Stimulated activated CD8-positive, alpha-beta memory T cell treated with anti-CD3 and anti-CD28 coated beads, Interleukin-7, amount 100 ng/mL, for 48 hours (primary cell): Measurements from ENCODE around the gene SLFN12L.
A peak's percentile ranks its signal among the peaks of the same experiment; 100 is the strongest.
"Not testable (repeated sequence)": the region's sequence is repeated elsewhere in the genome, so short reads cannot be mapped to it uniquely, and the experiment has no call there.

Experiments used
- DNase-seq, 2 donors: peaks; one replicate each; pipeline ENCODE4 v3.0.0-alpha.2; 2020; ENCODE audit warnings: low read depth in 1 of 2; ENCODE audit errors: extremely low read depth in 1 of 2

Gene SLFN12L

DNA sequence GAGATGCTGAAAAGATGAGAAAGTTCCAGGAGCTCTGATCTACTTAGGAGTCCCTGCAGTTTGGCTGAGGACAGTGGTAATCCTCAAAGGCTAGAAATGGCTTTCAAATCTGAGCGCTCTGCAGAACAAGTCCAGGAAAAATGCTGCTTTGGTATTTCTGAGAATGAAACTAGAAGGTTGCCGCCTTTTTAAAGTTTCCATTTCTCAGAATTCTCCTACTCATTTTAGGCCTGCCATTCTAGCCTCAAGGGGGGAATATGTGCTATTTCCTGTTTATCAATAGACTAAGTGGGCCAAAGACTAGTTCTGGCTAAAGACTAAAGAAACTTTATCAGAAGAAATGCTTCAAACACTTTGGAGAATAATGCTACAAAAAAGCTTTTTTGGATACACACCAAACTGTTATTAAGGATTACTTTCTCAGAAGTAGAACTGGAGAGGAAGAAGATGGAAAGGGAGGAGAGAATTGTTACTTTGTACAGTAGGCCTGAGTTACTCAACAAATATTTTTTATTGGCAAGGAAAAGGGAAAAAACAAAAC, at the start of gene SLFN12L:
Gene SLFN12L (minus strand): TSS at position 78 of the 541 bp plus-strand sequence. CDS start 15,314 bp downstream, outside the sequence.
- DNase-seq = no peak

DNA sequence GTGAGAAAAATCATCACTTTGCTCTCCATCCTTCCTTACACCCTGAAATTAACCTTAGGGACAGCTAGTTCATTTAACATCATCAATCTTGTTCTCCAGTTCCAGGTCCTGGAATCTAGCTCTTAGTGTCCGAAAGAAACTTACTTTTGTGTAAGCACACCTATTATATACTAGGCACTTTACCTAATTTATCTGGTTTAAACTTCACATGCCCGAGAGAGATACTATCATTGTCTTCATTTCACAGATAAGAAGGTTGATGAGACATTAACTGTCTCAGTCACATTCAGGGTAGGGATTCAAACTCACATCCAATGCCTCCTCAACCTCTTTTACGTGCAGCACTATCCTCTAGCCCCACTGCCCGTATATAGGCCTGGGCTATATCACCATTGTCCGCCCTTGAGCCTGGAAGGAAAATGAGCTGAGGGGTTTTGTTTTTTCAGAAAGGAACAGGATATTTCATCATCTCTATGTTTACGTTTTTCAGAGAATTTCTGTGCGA, 49.1 kb upstream of the SLFN12L start:
- DNase-seq = no peak

DNA sequence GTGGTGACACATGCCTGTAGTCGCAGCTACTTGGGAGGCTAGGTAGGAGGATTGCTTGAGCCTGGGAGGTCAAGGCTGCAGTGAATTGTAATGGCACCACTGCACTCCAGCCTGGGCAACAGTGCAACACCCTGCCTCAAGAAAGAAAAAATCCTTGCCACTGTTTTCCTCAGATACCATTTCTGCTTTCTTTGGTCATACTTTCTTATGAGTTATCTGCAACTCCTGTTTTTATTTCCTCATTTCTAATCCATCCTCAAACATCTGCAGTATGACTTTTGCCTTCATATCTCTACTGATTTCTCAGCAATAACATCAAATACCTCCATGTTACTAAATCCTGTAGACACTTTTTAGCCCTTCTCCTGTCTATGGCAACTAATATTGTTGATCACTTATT, 46.6 kb upstream of the SLFN12L start:
- no peak for DNase-seq

DNA sequence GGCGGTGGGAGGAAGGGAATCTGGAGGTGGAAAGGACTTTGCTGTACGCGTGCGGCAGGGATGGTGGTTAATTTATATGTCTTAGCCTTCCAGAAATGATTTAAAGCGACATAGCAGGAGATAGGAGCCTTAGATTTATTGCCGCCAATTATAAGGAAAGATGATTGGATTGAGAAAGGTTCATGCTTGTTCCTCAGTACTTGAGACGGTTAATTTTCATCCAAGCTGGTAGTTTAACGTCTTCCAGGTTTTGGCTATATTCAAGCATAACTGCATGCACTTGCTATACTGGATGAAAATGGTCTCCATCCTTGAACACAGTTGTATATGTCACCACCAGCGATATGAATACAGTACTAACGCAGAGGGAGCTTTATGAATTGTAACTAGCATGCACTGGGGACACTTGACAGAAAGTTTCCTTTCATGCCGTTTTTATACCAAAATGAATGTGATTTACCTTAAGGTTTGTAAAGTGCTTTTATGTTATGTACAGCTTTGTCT, 41.5 kb upstream of the SLFN12L start:
- DNase-seq = no peak

DNA sequence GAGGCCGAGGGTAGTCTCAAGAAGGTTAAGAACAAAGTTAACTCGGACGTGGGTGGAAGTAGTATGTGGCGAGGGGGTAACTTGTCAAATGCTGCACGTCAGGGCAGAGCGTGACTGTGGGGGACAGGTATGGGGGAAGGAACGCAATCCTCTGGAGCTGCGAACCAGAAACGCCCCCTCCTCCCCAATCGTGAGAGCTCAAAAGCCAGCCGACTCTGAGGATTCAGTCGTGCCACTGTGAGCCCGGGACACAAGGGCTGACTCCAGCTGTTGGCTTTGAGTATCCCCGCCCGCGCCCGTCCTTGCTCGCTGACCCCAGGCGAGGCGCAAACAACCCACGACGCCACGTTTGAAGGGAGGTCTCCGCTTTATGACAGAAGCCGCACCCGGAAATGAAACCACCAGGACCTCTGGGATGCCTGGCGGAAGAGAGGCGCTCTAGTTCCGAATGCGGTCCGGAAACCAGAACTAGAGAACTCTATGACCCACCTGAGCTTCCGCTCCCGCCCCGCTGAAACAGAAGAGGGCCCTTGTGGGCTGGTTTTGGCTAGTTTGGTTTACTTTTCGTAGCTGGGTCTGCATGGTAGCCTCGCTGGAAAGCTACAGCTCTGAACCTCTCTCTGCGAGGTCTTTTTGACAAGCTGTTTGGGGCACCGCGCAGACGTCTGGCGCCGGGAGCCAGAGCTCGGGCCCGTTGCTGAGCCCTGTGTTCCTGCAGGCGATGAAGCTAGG, 40.9 kb upstream of the SLFN12L start, which contains the start of gene PEX12:
Gene PEX12 (minus strand): TSS at position 375 of the 732 bp plus-strand sequence. CDS start 550 bp downstream, outside the sequence.
- DNase-seq = peak; percentile 71 to 87

DNA sequence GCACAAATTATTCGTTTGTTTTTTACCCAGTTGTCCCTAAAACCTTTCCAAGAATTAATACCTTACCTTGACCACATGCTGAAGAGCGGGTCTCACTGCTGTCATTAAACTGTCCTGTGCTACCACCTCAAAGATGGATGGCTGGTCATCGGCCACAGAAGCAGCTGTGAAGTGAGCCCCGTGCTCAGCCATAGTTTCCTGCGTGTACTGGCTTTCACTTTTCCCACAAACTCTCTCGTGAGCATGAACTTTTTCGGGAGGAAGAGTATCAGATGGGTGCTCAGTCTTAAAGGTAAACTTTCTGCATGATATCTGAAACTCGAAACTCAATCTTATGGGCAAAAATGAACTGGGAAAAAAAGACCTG, 40.3 kb upstream of the SLFN12L start:
- DNase-seq = no peak

DNA sequence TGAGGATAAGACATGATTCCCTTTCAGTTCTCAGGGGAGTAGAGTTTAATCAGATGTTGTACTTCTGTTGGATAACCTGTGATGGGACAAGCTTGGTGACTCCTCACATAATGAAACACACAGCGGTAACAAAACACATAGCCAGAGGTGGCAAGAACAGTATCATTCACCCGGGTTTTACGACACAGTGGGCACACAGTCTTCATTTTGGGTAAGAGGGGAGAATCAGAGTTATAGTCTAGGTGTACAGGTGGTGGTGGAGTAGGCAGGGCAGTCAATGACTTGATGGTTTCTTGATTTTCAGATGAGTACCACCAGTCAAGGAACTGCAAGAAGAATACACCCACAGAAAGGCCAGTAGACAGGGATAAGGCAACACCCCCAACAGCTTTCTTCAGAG, 38.3 kb upstream of the SLFN12L start:
- no peak for DNase-seq

DNA sequence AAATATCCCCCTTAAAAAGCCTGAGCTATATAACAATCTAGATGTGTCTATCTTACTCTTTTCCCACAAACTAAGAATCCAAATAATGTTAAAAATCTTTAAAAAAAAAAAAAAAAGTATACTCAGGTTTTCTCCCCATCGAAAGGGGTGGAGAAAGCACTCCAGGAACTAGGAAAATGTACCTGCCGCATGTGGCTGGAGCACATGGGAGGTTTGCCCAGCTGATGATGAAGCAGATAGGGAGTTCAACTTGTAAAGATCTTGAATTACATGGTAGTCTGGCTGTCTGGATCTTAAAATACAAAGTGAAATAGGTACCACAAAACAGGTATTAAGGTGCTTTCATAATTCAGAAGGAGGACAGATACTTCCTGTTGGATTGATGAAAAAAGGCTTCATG, 31.9 kb upstream of the SLFN12L start:
- no peak for DNase-seq

DNA sequence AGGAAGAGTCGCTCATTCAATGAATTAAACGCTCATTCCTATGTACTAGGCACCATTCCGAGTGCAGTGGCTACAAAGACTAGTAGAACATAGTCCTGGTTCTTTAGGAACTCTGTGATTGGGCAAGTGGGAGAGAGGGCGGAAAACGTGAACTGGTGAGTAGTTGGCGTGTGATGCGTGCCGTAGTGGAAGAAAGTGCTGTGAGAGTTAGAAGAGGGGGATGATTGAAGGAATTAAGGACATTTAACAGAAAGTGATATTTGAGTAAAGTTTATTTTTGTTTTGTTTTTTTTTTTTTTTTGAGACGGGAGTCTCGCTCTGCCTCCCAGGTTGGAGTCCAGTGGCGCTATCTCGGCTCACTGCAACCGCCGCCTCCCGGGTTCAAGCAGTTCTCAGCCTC, 31.1 kb upstream of the SLFN12L start:
- no peak for DNase-seq

DNA sequence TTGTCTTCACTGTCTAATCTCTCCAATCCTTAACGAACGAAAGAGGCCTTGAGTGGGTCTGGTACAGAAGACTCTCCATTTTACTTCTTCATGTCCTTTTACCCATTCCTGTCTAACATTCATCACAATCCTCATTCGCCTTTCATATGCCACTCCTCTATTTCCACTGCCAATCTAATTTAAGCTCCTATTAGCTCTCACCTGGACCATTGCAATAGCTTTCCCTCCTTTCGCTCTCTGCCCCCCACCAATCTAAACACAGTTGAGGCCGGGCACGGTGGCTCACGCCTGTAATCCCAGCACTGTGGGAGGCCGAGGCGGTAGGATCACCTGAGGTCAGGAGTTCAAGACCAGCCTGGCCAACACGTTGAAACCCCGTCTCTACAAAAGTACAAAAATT, 29.5 kb upstream of the SLFN12L start:
- no peak for DNase-seq

DNA sequence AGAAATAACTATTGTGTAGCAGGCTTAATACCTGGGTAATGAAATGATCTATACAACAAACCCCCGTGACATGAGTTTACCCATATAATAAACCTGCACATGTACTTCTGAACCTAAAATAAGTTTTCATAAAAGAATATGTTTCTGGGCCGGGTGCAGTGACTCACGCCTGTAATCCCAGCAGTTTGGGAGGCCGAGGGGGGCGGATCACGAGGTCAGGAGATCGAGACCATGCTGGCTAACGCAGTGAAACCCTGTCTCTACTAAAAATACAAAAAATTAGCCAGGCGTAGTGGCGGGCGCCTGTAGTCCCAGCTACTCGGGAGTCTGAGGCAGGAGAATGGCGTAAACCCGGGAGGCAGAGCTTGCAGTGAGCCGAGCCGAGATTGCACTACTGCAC, 25.7 kb upstream of the SLFN12L start:
- not testable (repeated sequence) for DNase-seq

DNA sequence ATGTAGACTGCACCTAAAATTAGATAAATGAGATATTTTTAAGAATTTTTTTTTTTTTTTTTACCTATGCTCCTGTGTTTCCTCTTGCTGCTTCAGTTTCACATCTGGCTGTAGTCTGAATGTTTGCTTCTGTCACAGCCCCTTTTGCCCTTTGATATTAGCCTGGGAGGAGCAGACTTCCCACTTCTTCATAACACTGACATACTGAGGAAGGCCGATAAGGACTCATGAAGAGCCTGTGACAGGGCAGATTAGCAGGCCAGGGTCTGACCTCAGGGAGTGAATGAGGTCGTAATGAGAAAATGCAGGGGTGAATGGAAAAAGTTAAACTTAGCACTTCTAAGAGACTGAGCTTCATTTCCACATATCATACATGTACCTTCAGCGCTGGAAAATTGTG, 23.2 kb upstream of the SLFN12L start, which contains the start of gene SLFN14:
Gene SLFN14 (minus strand): TSS at position 117 of the 400 bp plus-strand sequence. CDS start 2,757 bp downstream, outside the sequence.
- DNase-seq = no peak

DNA sequence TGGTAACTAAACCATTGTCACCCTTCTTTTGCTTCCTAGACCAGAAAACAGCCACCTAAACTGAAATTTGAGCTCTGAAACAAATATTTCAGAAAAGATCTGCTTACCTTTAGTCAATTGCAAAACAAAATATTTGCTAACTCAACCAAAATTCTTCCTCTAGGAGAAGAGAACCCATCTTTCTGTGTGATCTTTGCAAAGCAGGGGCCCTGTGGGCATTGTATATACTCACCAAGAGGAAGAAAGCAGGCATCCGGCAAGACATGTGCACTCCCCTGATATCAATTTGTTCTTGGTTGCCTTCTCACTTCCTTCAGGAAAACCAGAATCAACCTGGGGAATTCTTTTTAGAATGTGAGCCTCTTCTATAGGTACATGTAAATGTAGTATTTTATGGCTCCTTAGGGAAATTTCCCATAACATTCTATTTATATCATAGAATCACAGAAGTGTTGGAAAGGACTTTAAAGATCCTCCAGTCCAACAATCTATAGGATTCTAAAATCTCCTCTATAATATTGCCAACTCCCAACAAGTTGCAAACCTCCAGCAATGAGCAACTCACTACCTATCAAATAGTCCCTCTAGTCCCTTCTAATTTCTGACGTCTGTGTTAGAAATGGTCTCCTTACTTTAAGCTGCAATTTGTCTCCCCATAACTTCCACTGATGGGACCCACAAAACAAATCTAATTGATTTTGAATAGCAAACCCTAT, 22.2 kb upstream of the SLFN12L start:
- DNase-seq = no peak

DNA sequence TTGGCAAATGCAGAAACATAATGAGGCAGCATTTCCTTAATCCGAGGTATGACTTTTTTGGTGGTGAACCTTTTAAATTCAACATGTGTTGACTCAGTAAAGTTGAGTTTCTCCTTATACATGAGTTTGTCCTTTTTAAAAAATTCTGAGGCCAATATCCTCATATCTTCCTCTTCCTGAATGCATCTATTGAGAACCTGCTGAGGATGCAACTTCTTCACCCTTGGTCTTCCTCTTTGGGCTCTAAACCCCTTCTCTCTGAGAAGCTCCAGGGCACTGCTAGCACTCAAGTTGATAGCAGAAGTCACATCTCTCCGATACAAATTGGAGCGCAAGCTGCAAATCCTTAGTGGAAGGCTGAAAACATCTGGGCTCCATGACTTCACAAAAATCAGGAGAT, 19.9 kb upstream of the SLFN12L start:
- DNase-seq = no peak

DNA sequence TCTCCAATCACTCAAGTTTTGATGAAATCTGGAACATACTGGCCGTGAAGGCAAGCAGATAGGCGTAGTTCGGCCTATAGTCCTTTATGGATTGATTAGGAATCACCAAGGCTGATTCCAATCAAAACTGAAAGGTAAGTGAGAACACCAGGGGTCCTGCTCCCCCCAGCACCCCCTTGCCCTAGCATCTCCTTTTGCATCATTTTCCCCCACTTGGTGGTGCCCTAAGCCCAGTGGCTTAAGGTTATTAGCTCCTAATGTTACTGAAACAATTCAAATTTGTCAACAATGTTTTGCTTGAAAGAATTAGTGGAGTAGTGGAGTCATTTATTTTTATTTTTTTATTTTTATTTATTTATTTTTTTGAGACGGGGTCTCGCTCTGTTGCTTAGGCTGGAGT, 18.2 kb upstream of the SLFN12L start:
- no peak for DNase-seq

DNA sequence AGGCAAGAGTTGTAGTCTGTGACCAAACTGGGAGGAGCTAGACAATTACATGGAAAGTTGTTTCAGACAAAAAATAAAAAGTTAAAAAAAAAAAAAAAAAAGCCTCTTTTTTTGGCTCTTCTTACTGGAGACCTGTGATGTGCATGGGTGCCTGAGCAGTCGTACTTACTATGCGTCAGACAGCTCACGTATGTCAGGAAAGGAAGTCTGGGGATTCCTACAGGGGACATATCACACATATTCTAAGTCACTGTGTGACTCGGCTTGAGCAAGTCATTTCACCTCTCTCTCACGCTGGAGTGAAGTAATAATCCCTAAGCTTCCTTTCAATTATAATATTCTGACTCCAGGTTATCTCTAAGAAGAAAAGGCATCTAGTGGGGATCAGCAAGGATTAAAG, 17.2 kb upstream of the SLFN12L start:
- no peak for DNase-seq

DNA sequence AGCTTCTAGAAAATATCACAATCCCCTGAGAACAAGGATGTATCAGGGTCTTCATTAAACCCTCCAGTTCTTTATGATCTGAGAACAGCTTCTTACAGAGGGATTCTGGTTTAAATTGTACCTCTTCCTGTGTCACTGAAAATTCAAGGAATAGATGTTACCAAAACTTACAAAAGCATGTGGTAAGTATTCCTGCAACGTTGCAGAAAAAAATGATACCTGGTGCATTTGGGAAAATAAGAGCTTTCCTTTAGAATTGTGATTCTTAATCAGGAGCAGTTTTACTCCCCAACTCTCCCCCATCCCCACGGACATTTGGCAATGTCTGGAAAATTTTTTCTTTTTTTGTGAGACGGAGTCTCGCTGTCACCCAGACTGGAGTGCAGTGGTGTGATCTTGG, 15.8 kb upstream of the SLFN12L start:
- no peak for DNase-seq

DNA sequence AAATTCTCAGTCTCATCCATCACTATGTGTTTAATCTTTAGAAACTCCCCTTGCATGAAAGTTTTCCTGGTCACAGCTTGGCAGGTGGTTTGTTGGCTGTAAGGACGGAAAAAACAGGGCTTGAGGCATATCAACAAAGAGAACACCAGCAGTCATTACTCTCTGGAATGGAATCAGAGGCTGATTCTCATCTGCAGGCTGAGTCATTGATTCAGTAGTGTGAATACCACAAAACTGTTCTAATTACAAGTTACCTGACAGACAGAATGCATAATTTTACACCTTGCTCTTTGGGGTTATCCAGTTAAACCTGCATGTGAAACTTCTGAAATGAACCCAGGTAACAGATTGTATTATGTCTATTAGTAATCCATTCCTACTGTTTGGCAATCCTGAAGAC, 11.5 kb upstream of the SLFN12L start:
- no peak for DNase-seq

DNA sequence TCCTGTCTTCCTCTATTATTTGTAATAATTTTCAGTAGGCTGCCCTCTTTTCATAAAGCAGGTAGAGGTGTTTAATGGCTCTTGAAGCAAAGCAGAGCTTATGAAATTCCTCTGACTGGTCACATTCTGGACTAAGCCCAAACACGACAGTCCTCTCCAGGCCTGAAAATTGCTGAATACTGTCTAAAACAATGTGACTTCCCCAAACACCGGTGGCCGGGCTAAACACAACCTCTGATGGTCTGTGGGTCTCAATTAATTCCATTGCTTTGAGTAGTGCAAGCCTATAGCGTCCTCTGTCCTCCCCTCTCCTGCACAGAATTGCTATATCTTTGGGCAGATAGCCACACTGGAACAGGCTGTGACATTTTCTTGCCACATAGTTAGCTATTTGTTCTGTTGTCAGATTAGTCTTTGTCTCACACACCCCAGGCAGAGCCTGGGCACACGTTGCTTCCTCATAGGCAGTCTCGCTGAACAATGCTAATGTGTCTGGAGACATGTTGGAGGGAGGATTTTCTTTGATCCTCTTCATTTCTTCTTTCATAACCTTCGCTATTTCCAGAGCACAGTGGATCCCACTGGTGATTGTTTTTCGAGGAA, 10.8 kb upstream of the SLFN12L start:
- no peak for DNase-seq

DNA sequence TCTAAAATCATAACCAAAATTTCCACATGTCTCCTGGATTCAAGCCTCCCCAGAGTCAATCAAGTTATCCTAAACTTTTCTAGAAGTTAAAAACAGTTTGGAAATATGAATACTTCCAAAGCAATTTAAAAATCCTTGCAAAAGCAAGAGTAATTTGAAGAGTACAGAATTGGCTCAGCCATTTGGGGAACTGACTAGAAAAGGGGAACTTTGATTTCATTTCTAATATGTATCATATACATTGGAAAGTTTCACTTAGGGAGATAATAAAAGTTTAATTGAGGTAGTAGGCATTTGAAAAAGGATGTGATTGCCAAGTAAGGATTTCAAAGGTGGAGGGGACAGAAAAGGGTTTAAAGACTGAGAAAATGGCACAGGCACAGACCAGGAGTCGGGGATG, 9.0 kb upstream of the SLFN12L start:
- DNase-seq = no peak

DNA sequence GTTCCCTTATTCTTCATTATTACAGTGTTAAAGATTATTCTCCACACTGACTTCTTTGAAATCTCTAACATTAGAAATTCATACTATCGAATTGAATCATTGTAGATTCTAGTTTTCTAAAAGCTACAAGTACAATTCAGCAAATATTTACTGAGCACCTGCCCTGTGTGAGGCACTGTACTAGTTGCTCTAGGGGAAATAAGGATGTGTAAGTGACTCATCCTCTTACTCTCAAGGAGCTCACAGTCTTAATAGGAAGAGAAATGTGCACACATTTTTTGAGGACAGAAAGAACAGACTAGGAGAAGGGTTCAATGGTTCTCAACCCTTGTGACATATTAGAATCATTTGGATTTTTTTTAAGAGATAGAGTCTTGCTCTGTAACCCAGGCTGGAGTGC, 7.7 kb upstream of the SLFN12L start:
- DNase-seq = no peak
